ENCODE results near the gene RTL1. TPM values are rescaled to one million over a fixed set of nuclear protein-coding genes. Genes with fewer than 3 reads are reported as not detected.

Gene RTL1
- total and polyA plus RNA-seq, 2 of the 13 experiments (the other 11 are each of a cell fraction or from before 2014, with no cell fraction given), result not detected

DNA sequence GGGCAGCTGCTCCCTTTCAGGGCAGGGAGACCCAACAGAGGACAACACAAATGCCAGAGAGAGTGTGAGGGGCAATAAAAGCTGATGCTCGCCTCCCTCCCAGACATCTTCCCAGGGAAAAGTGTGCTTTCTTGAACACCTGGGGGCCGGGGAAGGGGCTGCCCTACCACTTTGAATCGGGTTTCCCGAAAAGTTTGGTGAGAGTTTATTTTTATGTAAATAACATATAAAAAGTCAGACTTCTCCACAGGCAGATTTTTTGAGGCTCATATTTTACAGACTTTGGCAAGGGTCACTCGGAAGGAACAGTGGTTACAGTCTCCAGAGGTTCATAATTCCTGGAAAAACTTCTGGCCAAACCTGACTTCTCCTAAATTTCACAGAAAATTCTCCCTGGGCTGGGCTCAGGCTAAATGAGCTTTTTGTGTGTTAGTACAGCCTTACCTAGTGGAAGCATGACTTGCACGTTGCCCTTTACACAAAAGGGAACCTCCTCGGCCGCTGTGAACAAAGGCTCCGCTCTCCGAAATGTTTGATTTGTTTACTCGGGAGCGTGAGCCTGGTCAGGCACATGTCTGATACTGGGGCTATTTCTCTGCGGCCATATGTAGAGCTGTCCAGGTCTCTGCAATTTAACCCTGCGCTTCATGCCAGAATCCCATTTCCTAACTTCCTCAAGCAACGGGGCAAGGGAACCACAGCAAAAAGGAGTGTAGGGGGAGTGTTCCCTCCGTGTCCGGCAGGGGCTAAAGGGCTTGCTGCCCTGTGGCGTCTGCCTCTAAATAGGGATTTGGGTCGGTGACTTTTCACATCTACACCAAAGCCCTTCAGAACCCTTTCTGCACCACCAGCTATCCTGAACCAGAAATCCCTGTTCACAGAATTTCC, 3.4 kb downstream of the RTL1 start (continued):
- TF ChIP-seq, protein P1, sequence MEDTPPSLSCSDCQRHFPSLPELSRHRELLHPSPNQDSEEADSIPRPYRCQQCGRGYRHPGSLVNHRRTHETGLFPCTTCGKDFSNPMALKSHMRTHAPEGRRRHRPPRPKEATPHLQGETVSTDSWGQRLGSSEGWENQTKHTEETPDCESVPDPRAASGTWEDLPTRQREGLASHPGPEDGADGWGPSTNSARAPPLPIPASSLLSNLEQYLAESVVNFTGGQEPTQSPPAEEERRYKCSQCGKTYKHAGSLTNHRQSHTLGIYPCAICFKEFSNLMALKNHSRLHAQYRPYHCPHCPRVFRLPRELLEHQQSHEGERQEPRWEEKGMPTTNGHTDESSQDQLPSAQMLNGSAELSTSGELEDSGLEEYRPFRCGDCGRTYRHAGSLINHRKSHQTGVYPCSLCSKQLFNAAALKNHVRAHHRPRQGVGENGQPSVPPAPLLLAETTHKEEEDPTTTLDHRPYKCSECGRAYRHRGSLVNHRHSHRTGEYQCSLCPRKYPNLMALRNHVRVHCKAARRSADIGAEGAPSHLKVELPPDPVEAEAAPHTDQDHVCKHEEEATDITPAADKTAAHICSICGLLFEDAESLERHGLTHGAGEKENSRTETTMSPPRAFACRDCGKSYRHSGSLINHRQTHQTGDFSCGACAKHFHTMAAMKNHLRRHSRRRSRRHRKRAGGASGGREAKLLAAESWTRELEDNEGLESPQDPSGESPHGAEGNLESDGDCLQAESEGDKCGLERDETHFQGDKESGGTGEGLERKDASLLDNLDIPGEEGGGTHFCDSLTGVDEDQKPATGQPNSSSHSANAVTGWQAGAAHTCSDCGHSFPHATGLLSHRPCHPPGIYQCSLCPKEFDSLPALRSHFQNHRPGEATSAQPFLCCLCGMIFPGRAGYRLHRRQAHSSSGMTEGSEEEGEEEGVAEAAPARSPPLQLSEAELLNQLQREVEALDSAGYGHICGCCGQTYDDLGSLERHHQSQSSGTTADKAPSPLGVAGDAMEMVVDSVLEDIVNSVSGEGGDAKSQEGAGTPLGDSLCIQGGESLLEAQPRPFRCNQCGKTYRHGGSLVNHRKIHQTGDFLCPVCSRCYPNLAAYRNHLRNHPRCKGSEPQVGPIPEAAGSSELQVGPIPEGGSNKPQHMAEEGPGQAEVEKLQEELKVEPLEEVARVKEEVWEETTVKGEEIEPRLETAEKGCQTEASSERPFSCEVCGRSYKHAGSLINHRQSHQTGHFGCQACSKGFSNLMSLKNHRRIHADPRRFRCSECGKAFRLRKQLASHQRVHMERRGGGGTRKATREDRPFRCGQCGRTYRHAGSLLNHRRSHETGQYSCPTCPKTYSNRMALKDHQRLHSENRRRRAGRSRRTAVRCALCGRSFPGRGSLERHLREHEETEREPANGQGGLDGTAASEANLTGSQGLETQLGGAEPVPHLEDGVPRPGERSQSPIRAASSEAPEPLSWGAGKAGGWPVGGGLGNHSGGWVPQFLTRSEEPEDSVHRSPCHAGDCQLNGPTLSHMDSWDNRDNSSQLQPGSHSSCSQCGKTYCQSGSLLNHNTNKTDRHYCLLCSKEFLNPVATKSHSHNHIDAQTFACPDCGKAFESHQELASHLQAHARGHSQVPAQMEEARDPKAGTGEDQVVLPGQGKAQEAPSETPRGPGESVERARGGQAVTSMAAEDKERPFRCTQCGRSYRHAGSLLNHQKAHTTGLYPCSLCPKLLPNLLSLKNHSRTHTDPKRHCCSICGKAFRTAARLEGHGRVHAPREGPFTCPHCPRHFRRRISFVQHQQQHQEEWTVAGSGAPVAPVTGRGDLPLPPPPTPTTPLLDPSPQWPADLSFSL (CRISPR knock-in tag; IDR thresholded peaks at IDR 0.05), result 0 out of 2 replicates have a peak, but pooled peaks have one; percentile 35
- TF ChIP-seq ZSCAN31 (CRISPR knock-in tag; IDR thresholded peaks at IDR 0.05; ENCODE audit: low read depth) (peak; percentile 63; the same call in 1 of the 2 replicates), STAT5B (CRISPR knock-in tag; IDR thresholded peaks at IDR 0.05) (no peak), CEBPG (CRISPR knock-in tag; IDR thresholded peaks at IDR 0.05) (peak; percentile 30; the same call in 1 of the 2 replicates), CAMTA2 (CRISPR knock-in tag; IDR thresholded peaks at IDR 0.05; ENCODE audit: borderline replicate concordance) (no peak), ZNF124 (CRISPR knock-in tag; IDR thresholded peaks at IDR 0.05) (0 out of 2 replicates have a peak, but pooled peaks have one; percentile 47), ZNF101 (CRISPR knock-in tag; IDR thresholded peaks at IDR 0.05; ENCODE audit: borderline replicate concordance, low read depth) (no peak), ZNF234 (CRISPR knock-in tag; conservative IDR thresholded peaks at IDR 0.05) (no peak), FOXA3 (CRISPR knock-in tag; IDR thresholded peaks at IDR 0.05) (peak; percentile 70), ETV5 (CRISPR knock-in tag; IDR thresholded peaks at IDR 0.05; ENCODE audit: borderline replicate concordance) (no peak; the same call in 1 of the 2 replicates), XBP1 (CRISPR knock-in tag; IDR thresholded peaks at IDR 0.05) (no peak), ZNF598 (CRISPR knock-in tag; IDR thresholded peaks at IDR 0.05; ENCODE audit: borderline replicate concordance) (peak; percentile 0; the same call in 1 of the 2 replicates), HDAC2 (CRISPR knock-in tag; IDR thresholded peaks at IDR 0.05) (peak; percentile 78), ZFP1 (CRISPR knock-in tag; IDR thresholded peaks at IDR 0.05) (0 out of 2 replicates have a peak, but pooled peaks have one; percentile 13)
- TF ChIP-seq, protein P2, sequence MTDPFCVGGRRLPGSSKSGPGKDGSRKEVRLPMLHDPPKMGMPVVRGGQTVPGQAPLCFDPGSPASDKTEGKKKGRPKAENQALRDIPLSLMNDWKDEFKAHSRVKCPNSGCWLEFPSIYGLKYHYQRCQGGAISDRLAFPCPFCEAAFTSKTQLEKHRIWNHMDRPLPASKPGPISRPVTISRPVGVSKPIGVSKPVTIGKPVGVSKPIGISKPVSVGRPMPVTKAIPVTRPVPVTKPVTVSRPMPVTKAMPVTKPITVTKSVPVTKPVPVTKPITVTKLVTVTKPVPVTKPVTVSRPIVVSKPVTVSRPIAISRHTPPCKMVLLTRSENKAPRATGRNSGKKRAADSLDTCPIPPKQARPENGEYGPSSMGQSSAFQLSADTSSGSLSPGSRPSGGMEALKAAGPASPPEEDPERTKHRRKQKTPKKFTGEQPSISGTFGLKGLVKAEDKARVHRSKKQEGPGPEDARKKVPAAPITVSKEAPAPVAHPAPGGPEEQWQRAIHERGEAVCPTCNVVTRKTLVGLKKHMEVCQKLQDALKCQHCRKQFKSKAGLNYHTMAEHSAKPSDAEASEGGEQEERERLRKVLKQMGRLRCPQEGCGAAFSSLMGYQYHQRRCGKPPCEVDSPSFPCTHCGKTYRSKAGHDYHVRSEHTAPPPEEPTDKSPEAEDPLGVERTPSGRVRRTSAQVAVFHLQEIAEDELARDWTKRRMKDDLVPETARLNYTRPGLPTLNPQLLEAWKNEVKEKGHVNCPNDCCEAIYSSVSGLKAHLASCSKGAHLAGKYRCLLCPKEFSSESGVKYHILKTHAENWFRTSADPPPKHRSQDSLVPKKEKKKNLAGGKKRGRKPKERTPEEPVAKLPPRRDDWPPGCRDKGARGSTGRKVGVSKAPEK (CRISPR knock-in tag; IDR thresholded peaks at IDR 0.05; ENCODE audit: borderline replicate concordance), result no peak
- TF ChIP-seq, protein P3, sequence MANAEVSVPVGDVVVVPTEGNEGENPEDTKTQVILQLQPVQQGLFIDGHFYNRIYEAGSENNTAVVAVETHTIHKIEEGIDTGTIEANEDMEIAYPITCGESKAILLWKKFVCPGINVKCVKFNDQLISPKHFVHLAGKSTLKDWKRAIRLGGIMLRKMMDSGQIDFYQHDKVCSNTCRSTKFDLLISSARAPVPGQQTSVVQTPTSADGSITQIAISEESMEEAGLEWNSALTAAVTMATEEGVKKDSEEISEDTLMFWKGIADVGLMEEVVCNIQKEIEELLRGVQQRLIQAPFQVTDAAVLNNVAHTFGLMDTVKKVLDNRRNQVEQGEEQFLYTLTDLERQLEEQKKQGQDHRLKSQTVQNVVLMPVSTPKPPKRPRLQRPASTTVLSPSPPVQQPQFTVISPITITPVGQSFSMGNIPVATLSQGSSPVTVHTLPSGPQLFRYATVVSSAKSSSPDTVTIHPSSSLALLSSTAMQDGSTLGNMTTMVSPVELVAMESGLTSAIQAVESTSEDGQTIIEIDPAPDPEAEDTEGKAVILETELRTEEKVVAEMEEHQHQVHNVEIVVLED (CRISPR knock-in tag; IDR thresholded peaks at IDR 0.05; ENCODE audit: borderline replicate concordance), result no peak
